HG02588 (cell line): ENCODE measurements around the gene SLC16A5.
A peak's percentile ranks its signal among the peaks of the same experiment; 100 is the strongest.
"Not testable (repeated sequence)": the region's sequence is repeated elsewhere in the genome, so short reads cannot be mapped to it uniquely, and the experiment has no call there.

ENCODE experiments used
- ATAC-seq: cut with Tn5 transposase; IDR thresholded peaks from one replicate; pipeline ENCODE4 v1.9.1; 2021; ENCODE audit warnings: mild to moderate bottlenecking, moderate library complexity; ENCODE audit not compliant: unreplicated experiment

Gene SLC16A5

GRCh38 chr17:75109407-75110233 lies 21.9 kb downstream of the SLC16A5 start, which contains the start of gene ARMC7:
ARMC7 (plus strand) TSS chr17:75109969; CDS start chr17:75110289, 320 bp downstream.
- peak; percentile 77 for ATAC-seq

- ATAC-seq: no peak
Observed at GRCh38 chr17:75110234-75110937, 22.6 kb downstream of the SLC16A5 start.

DNA sequence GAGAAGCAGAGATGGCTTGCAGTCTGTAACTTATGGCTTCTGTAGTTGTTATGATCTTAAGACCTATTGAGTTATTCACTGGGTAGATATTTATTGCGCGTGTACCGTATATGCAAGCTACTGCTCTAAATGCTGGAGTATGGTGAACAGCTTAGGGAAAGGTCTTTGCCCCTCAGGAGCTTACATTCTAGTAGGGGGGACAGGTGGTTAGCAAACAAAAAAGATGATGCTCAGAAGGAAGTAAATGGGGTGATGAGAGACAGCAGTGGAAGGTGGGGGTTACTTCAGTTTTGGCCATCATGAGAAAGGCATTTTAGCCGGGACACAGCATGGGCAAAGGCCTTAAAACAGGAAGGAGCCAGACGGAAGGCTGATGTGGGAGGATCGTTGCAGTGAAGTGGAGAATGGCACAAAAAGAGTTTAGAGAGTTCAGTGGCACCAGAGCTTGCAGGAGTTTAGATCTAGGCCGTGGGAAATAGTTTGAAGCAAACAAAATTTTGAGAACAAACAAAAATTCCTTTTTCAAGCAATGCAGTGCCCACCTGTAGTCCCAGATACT lies 24.1 kb downstream of the SLC16A5 start:
- ATAC-seq: no peak

- no peak for ATAC-seq
Observed at GRCh38 chr17:75113798-75114551, 26.2 kb downstream of the SLC16A5 start.

DNA sequence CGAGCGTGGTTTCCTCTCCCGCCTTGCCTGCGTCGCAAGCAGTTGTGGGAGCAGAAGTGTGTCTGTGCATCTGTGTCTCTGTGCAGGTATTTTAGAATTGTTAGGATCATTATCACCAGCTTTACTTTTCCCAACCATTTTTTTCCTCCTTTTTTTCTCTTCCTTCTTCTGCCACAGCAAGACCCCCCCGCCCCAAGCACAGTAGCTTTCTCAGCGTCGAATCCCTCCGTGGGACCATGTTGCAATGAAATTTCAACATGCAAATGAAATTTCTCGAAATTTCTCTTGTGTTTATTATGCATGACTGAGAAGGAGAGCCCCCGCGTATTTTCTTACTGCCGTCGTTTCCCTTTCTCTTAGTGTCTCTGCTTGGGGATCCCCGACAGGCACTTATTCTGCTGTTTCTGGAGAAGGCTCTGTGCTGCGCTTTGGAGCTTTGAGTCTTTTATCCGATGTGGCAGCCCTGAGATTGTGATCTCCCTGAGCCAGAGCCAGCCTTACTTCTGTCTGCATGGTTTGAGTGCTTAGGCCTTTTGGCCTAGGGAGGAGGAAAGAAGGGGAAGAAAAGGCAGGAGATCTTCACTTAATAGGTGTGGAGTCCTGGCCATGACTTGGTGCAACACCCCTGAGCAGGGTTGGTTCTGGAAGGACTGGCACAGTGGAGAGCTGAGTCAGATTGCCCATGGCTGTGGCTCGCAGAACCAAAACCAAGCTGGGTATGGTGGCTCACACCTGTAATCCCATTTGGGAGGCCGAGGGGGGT lies 27.0 kb downstream of the SLC16A5 start:
- no peak for ATAC-seq

DNA sequence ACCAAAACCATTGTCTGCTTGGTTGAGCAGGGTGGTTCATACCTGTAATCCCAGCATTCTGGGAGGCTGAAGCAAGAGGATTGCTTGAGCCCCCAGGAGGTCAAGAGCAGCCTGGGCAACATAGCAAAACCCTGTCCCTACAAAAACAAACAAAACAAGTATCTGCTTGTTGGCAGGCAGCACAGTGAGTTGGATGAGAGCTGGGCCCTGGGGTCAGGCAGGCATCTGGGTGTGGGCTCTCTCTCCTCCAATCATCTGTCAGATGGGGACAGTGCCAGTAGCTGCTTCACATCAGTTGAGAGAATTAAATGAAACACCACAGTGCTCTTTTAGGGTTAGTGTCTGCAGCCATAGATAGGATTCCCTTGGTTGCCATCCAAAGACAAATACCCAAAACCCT lies 27.8 kb downstream of the SLC16A5 start:
- ATAC-seq: no peak

DNA sequence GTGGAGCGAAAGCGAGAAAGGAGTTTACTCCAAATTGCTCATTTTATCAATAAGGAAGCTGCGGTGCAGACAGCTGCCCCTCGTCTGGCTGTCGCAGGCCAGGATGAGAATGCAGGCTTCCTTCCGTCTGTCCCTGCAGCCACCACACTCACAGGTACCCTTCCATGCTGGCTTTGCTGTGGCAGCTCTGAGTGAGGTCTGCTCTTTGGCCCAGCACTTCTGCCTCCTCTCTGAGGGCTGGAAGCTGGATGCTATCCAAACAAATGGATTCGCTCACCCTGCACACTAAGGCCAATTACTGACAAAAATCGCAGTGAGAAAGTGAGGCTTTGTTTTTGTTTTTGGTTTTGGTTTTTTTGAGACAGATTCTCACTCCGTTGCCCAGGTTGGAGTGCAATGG lies 29.0 kb downstream of the SLC16A5 start:
- no peak for ATAC-seq

GRCh38 chr17:75118307-75118706 lies 30.6 kb downstream of the SLC16A5 start:
- ATAC-seq: no peak

DNA sequence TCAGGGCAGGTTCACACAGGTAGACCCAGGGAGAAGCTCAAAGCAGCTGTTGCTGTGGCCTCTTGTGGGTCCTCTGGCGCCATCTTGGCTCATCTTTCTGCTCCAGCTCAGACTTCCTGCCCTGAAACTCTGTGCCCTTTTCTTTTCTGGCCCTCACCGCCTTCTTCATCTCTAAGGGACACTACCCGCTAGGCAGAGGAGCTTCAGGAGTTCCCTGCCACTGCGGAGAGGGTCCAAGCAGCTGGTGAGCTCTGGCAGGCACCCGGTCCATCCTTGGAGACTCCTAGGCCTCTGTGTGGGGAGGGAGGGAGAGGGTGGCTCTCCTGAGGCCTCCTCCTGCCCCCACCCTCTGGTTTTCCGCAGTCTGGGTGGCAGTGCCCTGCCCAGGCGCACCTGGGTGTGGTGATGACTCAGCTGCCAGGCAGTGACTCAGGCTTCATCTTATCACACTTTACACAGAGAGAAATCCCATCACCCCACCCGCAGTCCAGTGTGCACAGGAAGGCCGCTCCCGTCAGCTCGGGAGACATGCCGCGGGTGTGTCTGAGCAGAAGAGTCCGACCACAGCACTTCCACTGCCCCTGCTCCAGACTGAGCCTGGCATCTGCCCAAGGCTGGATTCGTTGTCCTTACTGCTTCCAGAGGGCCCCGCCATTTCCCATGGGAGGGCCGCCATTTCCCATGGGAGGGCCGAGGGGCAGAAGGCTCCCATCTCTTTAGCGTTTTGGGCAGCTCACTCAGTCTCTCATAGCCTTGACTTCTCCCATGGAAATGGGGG lies 36.5 kb downstream of the SLC16A5 start:
- ATAC-seq: no peak

DNA sequence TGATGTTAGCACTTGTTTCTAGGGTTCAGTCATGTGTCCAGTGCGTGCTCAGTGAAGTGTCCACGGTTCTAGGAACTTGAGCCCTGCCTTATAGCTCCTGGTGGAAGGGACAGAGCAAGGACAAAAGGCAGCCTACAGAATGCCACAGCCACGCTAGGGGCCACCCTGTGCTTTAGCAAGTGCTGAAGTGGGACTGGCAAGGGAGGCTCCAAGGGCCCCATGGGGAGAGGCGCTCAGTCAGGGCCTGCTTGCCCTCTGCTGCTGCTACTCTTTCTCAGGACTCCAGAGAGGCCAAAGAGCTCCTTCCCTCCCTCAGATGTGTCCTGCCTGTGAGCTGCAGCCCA lies 37.0 kb downstream of the SLC16A5 start:
- no peak for ATAC-seq

DNA sequence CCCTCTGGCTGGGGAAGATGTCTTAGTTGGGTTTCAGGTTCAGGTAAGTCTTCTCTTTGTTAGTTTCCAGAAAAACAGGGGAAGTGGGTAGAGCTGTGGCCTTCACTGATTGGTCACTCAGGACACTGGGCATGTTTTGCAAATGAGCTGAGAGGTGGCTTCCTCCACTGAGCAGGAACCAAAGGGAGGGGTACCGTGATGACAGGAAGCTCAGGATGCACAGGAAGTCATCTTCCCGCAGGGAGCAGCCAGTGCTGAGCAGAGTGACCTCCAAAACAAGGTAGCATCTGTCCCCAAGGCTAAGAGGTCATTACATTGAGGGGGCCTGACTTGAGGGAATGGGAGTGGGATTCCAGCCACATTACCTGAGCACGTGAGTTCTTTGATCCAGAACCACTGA lies 38.2 kb downstream of the SLC16A5 start:
- no peak for ATAC-seq

GRCh38 chr17:75126954-75127353 lies 39.2 kb downstream of the SLC16A5 start:
- ATAC-seq: no peak

DNA sequence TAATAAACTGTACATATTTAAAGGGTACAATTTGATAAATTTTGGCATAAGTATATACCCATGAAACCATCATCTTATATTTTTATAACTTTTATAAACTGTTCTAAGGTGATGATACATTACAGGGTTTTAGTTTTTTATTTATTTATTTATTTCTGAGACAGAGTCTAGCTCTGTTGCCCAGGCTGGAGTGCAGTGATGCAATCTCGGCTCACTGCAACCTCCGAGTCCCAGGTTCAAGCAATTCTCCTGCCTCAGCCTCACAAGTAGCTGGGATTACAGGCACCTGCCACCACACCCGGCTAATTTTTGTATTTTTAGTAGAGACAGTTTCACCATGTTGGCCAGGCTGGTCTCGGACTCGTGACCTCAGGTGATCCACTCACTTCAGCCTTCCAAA lies 40.2 kb downstream of the SLC16A5 start:
- ATAC-seq: not testable (repeated sequence)

- no peak for ATAC-seq
Observed at GRCh38 chr17:75128694-75129505, 41.1 kb downstream of the SLC16A5 start.

DNA sequence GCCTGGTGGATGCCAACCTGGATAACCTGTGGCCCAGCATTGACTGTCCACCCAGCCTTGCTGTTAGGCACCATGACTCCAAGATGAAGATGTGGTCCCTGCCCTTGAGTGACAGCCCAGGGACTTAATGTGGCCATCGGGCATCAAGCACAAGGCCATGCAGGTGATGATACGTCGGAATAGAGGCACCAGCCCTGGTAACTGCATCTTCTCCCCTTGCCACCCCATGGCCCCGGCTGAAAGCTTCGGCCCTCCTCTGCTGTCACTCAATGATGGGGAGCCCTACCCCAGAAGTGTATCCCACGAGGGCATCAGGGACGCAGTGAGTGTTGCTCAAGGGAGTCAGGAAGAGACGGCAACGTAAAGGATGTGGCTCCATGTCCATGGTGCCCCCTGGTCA lies 41.8 kb downstream of the SLC16A5 start:
- no peak for ATAC-seq

DNA sequence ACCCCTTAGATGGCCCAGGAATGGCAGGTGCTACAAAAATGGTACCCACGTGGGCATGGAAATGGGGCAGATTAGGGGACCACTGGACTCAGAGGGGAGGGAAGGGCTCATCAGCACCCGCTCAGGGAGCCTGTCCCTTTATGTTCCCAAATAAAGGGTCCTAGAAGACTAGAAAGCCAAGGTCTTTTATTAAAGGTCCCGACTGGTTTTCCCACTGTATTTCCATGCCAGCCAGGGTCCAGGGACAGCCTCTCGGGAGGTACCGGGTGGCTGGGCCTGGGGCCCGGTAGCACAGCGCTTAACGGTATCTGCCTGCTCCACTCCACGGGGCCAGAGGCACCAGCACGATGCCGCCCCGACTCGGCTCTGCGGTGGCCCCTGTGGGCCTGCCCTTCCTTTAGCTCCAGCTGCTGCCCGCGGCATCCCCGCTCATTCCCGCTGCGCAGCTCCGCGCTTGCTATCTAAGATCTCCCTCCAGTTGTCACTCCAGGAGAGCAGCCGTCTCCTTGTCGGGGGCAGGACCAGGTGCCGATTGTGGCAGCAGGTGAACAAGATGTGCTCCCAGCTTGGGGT lies 42.4 kb downstream of the SLC16A5 start:
- ATAC-seq: no peak

DNA sequence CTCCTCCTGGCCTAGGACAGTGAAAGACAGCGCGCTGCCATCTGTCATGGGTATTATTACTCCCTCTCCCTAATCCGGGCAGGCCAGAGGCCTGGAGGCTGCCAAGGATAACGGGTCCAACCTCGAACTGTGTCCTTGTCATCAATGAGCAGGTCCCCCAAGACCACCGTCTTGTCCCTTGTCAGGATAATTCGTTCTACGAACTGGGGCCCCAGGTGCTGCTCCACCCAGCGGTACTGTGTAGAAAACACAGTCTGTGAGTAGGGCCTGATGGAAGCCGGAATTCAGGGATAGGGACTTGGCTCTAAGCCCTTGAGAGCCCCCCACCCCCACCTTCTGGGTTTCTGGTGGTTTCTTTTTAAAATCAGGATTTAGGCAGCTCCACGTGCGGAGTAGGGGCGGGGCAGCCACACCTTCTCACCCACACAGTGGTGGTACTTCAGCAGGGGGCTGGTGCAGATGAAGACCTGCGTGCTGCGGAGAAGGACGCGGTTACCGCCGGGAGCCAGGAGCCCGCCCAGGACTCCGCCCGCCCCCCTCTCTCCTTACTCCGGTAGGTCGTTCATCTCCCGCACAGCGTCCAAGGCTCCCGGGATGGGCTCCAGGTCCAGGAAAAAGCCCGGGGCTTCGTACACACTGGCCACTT lies 43.0 kb downstream of the SLC16A5 start:
- ATAC-seq: peak; percentile 12
